AG08395 (cell line): ENCODE results near the gene GALNTL6.
"Not testable (repeated sequence)": the region's sequence is repeated elsewhere in the genome, so short reads cannot be mapped to it uniquely, and the experiment has no call there.

Source experiments
- DNase-seq: peaks from one replicate; pipeline ENCODE4 v3.0.0; 2012; ENCODE audit warnings: mixed read lengths, low spot score

The GALNTL6 gene

DNA sequence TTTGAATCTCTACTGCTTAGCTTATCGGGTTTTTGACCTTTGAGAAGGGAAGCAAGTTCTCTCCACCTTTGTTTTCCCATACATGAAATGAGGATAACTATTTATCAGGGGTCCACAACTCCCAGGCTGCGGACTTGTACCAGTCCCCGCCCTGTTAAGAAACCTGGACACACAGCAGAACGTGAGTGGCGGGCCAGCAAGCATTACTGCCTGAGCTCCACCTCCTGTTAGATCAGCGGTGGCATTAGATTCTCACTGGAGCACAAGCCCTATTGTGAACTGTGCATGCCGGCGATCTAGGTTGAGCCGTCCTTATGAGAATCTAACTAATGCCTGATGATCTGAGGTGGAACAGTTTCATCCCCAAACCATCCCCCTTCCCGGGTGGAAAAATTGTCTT, 579.5 kb downstream of the GALNTL6 start:
- no peak for DNase-seq

DNA sequence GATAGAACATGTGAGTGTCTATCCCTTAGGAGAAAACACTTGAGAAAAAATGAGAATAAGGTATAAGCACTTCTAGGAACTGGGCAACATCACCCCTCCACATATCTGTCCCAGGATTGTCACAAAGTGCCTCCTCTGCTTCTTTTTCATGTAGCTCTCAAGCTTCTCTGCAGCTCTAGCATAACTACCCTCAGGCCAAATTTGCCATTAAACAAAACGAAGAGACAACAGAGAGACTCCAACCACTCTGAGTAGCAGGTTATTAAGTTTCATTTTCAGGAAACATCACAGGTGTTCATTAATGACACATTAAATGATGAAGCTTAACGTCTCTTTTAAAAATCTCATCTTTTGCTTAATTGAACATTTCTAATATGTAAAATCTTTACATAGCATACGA, 580.0 kb downstream of the GALNTL6 start:
- DNase-seq = no peak

DNA sequence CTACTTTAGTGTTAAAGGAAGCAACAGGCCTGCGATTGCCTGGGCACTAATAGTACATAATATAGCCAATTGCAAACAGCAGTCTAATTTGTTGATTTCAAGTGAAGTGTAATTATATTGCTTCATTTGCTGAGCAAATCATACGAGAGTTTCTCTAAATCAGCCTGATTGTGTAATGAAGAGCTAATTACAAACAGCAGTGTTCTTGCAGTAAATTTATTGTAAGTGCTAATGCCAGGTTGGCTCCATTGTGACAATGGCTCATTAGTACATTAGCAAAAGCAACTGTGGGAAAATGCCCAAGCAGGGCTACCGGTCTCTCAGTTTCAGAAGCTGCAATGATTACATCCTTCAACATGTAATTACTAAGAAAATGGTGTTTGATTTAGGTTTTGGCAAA, 591.5 kb downstream of the GALNTL6 start:
- no peak for DNase-seq

DNA sequence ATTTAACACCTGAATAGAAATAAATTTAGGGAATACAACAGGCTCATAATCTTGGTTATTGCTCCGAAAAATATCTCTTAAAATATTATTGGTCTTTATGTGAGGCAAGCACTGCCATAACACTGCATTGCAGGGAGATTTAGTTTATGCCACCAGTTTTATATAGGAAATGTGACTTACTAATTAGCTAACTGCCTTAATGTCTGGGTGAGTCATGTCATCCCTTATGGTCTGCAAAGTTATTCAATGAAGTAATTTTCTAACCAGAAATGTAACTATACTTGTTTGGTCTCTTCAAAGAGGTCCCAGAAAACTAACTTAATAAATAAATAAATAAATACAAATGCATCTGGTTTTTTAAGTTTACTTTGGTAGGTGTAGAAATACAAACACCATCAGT, 597.2 kb downstream of the GALNTL6 start:
- DNase-seq = no peak

DNA sequence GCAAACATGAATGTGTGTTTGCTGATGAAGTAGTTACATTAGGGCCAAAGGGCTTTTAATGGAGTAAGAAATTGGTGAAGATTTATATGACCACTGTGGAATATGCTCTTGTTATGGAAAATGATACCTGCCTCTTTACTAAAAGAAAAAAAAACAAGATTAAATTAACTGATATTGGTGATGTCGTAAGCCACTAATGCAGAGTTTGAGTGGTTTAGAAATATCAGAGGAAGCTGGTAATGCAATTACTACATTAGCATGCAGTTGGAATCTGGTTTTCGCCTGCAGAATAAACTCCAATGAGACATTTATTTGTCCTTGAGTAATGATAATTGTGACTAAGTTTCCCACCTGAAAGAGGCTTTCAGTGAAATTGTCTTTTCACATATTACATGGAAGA, 597.9 kb downstream of the GALNTL6 start:
- DNase-seq = no peak

DNA sequence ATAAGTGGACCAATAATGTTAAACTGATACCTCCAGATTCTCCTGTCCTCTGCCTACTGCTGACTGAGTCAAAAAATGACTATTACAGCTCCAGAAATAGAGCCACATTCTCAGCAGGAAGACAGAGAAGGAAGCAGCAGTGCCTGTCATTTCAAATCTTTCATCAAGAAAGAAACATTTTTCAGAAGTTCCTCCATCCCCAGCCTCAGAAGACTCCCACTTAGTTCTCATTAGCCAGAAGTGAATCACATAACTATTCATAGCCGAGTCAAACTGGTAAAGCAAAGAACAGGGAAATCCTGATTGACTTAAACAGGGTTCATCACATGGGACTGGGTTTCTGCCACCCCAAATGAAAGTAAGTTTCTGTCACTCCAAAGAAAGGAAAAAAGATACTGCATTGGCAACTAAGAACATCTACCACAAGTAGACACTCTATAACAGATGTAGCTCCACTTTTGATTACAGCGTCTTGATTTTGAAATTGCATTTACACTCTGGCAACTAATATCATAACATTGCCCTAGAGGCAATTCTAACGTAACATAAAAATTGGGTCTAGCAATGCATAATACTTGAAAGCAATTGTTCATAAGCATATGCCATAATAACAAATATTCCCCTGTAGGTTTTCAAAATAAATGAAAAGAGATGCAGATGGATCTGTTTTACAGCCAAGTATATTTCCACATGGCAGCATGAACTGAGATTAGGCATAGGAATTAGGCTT, 599.8 kb downstream of the GALNTL6 start:
- peak; percentile 0 for DNase-seq

DNA sequence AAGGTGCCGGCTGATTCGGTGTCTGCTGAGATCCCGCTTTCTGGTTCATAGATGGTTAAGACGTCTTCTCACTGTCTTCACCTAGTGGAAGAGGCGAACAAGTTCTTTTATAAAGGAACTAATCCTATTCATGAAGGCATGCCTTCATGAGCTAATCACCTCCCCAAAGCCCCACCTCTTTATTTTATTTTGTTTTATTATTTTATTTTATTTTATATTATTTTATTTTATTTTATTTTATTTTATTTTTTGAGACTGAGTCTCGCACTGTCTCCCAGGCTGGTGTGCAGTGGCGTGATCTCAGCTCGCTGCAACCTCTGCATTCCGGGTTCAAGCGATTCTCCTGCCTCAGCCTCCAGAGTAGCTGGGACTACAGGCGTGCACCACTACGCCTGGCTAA, 615.8 kb downstream of the GALNTL6 start:
- not testable (repeated sequence) for DNase-seq

DNA sequence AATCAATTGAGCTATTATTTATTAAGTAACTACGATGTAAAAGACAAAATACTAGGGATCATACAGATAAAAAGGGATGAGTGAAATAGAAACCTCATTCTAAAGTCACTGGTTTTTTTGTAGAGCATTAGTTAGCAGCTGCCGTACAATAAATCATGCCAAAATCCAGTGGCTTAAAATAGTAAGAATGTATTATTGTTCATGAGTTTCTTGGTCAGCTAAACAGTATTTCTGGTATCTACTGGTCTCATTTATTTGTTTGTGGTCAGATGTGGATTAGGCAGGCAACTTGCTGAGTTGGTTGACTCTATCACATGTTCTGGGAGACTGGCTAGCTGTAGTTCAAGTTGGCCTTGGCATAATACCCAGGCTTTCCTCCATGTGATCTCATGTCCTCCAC, 667.3 kb downstream of the GALNTL6 start:
- DNase-seq = no peak

DNA sequence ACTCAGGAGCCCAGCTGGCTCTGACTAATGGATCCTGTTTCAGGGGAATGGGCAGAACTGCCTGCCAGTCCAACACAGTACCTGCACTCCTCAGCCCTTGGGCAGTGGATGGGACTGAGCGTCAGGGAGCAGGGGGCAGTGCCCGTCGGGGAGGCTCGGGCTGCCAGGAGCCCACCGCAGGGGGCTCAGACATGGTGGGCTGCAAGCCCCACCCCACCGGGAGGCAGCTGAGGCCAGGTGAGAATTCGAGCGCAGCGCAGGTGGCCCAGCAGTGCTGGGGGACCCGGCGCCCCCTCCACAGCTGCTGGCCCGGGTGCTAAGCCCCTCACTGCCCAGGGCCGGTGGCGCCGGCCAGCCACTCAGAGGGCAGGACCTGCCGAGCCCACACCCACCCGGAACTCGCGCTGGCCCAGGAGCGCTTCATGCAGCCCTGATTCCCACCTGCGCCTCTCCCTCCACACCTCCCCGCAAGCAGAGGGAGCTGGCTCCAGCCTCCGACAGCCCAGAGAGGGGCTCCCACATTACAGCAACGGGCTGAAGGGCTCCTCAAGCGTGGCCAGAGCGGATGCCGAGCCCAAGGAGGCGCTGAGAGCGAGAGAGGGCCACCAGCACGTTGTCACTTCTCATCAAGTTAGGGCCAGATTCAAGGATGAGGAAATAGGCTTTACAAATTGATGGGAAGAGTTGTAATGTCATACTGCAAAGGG, 668.8 kb downstream of the GALNTL6 start:
- no peak for DNase-seq

DNA sequence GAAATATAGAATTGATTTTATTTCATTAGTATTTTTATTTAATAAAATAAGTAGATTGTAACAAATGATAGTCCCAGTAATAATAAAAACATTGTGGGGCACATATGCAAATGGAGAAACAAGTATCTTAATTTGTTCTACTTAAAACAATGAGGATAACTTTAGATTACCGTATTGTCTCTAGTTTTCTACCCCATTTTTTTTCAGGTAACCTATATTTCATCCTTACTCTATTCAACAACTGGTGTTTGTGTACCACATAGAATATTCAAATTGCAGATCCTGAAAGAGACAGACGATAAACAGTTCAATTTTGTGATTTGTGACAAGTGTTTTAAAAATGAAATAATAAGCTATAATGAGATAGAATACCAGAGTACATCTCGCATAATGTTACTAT, 671.8 kb downstream of the GALNTL6 start:
- no peak for DNase-seq

DNA sequence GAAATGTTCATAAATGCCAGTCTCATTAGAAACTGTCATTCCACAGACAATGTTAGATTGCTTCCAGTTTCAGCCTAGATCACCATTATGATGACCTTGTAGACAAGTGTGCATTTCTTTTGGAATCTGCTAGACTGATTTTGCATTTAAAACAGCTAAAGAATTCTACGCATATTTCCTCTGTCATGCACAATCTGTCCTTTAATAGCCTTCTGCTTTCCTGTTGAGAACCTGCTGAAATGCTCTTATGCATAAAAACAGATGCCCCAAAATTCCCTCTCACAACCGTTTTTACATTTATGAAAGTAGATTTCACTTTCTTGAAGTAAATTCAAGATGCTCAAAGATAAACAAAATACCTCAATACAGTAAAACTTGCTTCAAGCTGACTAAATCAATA, 673.3 kb downstream of the GALNTL6 start:
- DNase-seq = no peak

DNA sequence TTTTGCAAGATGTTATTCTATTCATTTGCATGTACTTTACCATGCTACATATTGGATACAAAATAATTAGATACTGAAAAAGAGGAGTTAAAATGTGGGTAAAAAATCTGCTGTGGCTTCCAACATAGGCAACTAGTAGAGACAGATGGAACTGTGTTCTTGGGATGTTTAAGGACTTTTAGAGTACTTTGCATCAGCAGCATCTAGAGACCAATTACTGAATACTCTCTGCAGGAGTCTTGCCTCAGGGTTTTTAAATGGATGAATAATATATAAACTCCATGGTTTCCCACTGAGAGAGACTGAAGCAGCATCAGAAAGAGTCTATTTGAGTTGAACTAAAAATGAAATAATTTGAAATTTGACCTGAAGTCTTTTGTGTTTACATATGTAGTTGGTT, 676.7 kb downstream of the GALNTL6 start:
- no peak for DNase-seq

DNA sequence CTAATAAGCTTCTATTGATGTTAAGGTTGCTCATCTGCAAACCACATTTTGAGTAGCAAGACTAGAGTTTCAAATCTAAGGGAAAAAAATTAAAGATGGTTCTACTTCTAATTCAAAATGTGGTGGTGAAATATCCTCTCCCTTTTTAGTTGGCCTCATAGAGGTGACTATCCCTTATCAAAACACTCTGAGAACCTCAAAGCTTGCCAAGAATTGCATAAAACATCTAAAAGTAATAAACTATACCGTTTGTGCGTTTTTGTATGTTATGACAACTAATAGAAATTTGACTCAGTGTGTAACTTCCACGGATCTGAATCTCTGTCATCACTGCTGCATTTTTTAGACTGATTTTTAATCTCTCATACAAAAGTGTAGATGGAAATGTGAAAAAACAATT, 682.6 kb downstream of the GALNTL6 start:
- DNase-seq = no peak

DNA sequence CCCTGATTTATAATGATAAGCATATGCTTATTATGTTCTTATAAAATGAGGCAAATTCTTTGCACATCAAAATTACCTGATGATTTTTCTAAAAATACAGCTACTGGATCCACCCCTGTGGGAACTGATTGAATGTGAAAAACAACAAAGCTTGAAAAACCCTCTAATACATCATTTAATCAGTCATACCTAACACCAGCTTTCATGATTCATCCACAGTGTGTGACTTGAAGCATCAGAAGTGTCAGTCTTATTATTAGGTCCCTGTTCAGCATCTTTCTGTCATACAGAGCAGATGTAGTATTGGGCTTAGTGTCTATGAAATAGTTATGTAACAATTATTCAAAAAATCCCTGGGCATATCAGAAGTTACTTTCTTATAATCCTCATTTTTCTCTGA, 684.1 kb downstream of the GALNTL6 start:
- DNase-seq = no peak

DNA sequence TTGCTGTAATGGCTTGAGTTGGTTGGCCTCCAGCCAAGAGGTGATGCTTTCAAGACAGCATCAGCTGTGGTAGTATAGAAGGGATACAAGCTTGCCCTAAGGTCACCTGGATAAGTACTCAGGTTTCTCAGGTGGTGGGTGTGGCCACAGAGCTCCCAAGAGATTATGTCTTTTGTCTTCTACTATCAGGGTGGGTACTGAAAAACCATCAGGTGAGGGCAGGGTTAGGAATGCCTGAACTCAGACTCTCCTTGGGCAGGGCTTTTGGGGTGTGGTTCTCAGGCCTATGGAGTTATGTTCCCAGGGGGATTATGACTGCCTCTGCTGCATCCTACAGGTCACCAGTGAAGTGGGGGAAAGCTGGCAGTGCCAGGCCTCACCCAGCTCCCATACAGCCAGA, 700.8 kb downstream of the GALNTL6 start:
- no peak for DNase-seq

DNA sequence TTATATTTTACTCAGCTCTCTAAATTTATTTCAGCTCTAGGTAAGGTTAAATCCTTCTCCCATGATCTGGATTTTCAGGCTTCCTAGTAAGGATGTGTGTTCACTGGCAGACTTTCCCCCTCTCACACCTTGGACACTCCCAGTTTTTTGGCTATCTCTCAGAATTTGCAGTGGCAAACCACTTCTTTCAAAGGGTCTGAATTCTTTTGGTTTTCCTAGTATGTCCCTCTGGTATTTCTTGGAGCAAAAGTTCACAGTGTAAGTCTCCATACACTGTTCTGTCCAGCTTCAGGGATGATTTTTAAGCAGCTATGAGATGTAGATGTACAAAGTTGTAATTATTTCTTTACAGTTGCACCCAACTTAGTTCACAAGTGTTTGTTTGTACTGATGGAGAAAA, 701.6 kb downstream of the GALNTL6 start:
- no peak for DNase-seq

DNA sequence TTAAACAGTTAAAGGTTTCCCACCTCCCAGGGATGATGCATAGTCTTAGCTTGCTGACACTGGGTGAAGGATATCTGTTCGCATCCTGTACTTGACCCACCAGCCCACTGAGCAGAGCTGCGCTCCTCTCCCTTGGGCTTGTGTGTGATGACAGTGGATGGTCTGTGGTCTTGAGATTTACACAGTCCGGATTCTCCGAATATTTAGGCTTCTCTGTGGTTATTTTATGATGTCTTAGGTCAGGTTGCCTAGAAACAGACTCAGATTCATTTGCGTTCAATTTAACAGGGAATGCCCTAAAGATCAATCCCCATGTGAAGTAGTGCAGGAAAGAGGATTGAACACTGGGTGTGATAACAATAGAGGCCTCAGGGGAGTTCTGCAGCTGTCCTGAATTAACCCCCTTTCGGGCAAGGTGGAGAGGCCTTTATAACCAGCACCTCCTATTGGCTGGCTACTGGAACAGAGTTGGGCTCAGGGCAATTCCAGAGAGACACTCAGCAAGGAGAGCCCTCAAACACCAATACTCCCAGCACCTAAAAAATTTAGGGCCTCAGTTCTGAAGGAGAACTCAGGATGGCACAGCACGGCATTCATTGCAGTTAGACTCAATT, 702.2 kb downstream of the GALNTL6 start:
- DNase-seq = no peak

DNA sequence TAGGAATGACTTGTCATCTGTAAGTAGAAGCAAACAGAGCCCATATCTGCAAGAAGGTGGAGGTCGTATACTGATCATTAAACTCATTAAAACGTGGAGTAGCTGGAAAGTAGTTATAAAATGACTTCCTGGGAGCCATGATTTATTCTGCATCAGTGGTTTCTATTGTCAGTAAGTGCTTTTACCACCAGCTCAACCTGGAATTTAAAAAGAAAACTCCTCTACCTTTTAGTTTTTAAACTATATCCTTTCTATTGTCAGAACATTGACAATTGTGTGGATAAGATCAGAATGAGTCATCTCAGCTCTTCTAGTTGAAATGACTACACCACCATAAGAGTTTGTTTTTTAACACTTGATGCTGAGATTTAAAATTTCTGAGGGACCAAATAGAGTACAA, 704.2 kb downstream of the GALNTL6 start:
- DNase-seq = no peak

DNA sequence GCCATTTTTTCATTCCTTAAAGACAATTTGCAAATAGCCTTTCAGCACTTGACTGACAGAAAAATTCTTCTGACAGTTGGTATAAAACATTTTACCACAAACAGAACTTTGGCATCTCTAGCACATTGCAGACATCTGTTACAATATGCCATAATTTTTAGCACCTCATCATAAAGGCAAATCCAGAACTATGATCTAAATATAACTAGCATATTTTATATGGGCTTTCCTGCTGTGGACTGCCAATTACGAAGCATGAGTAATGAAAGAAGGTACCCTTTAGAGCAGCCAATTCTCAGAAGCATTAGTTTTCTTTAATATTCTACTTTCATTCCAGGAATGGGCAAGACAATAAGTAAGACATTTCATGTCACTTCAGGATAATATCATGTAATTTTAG, 708.0 kb downstream of the GALNTL6 start:
- no peak for DNase-seq

DNA sequence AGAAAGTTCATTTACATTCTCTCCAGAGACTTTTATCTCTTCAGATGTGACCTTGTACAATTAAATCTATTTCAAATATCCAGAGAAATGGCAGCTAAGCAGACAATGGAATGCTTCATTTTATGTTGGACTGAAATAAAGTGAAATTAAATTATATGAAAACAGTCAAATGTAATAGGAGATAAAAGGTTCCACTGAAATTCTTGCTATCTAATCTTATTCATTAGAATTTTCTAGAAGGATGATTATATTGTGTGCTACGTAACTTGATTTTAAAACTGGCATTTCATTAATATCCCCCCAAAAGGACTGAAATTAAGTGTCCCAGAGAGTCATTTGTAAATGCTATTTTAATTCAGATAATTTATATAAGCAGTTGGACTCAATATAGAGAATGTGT, 708.5 kb downstream of the GALNTL6 start:
- no peak for DNase-seq

DNA sequence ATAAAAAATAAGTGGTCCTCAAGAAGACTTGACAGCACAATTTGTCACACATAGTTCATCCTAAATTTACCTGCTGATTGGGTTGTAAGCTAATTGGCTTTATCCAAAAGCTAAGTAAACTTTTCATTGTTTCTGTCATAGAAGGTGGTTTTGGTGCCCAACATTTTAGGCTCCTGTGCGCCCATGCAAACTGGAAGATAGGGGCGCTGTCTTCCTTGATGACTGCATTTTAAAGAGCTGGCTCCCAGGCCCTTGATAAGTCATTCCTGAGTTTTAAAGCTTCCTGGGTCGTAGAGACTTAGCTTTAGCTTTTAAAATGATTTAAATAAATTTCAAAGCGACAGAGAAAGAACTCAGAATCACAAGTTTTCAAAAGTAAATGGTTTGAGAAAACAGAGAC, 730.0 kb downstream of the GALNTL6 start:
- DNase-seq = no peak

DNA sequence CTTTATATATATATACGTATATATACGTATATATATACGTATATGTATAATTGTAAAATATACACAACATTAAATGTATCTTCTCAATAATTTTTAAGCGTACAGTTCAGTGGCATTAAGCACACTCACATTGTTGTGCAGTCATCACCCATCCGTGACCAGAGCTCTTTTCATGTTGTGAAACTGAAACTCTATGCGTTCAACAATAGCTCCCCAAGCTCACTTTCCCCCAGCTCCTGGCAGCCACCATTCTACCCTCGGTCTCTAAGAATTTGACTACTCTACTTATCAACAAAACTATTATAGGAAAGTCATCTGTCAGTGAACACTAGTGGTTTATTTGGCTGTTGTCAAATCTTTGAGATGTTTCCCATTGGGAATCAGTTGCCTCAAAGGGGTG, 733.6 kb downstream of the GALNTL6 start:
- no peak for DNase-seq

DNA sequence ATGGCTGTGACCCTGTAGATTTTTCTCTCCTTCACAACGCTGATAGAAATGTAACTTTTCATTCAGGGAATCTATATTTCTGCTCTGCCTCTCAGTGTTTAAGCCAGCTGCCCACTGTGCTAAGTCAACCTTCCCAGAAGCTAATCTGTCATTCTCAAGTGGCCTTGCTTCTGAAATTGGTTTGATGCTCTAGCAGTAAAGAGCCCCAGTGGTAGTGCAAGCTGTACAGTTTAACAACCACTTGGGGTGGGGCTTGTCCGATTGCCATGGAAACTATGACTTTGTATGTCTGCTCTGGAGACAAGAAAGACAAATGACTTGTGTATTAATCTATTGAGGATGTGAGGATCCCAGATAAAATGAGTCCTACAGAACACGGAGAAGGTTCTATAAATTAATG, 734.5 kb downstream of the GALNTL6 start:
- no peak for DNase-seq

DNA sequence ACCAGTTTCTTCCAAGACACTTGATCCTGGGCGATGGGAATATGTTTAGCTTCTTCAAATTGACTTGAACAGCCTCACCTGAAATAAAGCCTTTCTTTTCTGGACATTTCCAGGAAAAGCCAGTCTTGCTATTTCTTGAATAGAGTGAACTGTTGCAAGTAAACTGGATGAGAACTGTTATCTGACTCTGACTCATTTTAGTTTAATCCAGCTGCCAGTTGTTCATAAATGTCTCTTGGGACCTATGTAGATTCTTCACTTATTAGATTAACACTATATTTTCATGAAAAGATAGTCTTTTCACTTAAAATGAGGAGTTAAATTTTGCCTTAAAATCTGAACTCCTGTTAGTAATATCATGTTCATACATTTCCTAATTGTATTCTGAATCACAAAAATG, 740.0 kb downstream of the GALNTL6 start:
- DNase-seq = no peak
